AG04450 (cell line): ENCODE data around the gene OOSP4A. TPM values are rescaled to one million over a fixed set of nuclear protein-coding genes. Genes with fewer than 3 reads are reported as not detected.

Experiments
- CTCF ChIA-PET: fragments of 300-600, 350-600 bp; formaldehyde crosslinking; extraction: SDS; loops from one replicate; lab custom pipeline; 2022; ENCODE audit warnings: antibody characterized with exemption, inconsistent platforms; lab: Charles Lee
- POLR2A ChIA-PET: fragments of 350-600 bp; formaldehyde crosslinking; extraction: SDS; loops from one replicate; lab custom pipeline; 2021; ENCODE audit warnings: antibody characterized with exemption, inconsistent platforms; lab: Yijun Ruan, JAX
- DNase-seq: peaks from one replicate; pipeline ENCODE4 v3.0.0-alpha.2; 2011; ENCODE audit warnings: low read depth, low spot score
- H3K27ac ChIP-seq: one replicate; pipeline ENCODE4 v1.5.1; 2012; ENCODE audit warnings: low read depth, low read length, control low read depth
- H3K27me3 ChIP-seq: one replicate; pipeline ENCODE4 v1.6.0; 2012; ENCODE audit warnings: low read length; ENCODE audit not compliant: control insufficient read depth, insufficient read depth
- H3K4me3 ChIP-seq: 2 replicates; pipeline ENCODE4 v1.5.1; 2011; ENCODE audit warnings: mild to moderate bottlenecking, low read depth, low read length, control low read depth
- H3K9me3 ChIP-seq: 2 replicates; pipeline ENCODE4 v1.5.1; 2012; ENCODE audit warnings: low read length; ENCODE audit not compliant: control insufficient read depth, insufficient read depth
- CTCF ChIP-seq: IDR thresholded peaks from 2 replicates; pipeline ENCODE4 v1.5.1; 2011; ENCODE audit warnings: low read depth, low read length, control low read depth, inconsistent platforms
- polyA plus RNA-seq: library from polyadenylated mRNA; depleted of rRNA; stranded (reverse); fragments of >200 nt; gene quantifications from 2 replicates; pipeline ENCODE4 v1.2.3, GENCODE V29; 2011

The OOSP4A gene
- polyA plus RNA-seq, 1 experiment = not detected

- DNase-seq = no peak
- no peaks in the 10 kb centered on the region for H3K27me3 ChIP-seq
- no peak overlapping the region for H3K27ac ChIP-seq
- CTCF ChIA-PET = no interaction called here
- H3K4me3 ChIP-seq = no peak overlapping the region
- no peaks in the 10 kb centered on the region for H3K9me3 ChIP-seq
- POLR2A ChIA-PET = no interaction called here
- no peak for TF ChIP-seq CTCF
Measured at GRCh38 chr11:59960502-59961381, 3.1 kb upstream of the OOSP4A start.

GRCh38 chr11:59962107-59962482 lies 1.7 kb upstream of the OOSP4A start:
- Histone ChIP-seq H3K4me3 (no peak overlapping the region), H3K27me3 (no peaks in the 10 kb centered on the region), H3K27ac (no peak overlapping the region), H3K9me3 (no peaks in the 10 kb centered on the region)
- CTCF ChIA-PET = no interaction called here
- POLR2A ChIA-PET = no interaction called here
- TF ChIP-seq CTCF = no peak
- DNase-seq = no peak

GRCh38 chr11:59965424-59965823 lies 1.6 kb downstream of the OOSP4A start:
- CTCF ChIA-PET = no interaction called here
- no peaks in the 10 kb centered on the region for H3K27me3 ChIP-seq
- H3K4me3 ChIP-seq = no peak overlapping the region
- no peak for TF ChIP-seq CTCF
- POLR2A ChIA-PET = no interaction called here
- H3K9me3 ChIP-seq = no peaks in the 10 kb centered on the region
- no peak overlapping the region for H3K27ac ChIP-seq
- DNase-seq = no peak

- Histone ChIP-seq H3K9me3 (no peaks in the 10 kb centered on the region), H3K27ac (no peak overlapping the region), H3K27me3 (no peaks in the 10 kb centered on the region), H3K4me3 (no peak overlapping the region)
- DNase-seq = no peak
- POLR2A ChIA-PET = no interaction called here
- CTCF ChIA-PET = no interaction called here
- TF ChIP-seq CTCF = no peak
Measured at GRCh38 chr11:59966201-59966600, 2.4 kb downstream of the OOSP4A start.

- POLR2A ChIA-PET = no interaction called here
- H3K27ac ChIP-seq = no peak overlapping the region
- H3K4me3 ChIP-seq = no peak overlapping the region
- H3K27me3 ChIP-seq = no peaks in the 10 kb centered on the region
- CTCF ChIA-PET = no interaction called here
- no peak for DNase-seq
- no peak for TF ChIP-seq CTCF
- H3K9me3 ChIP-seq = no peaks in the 10 kb centered on the region; the same call in 1 of the 2 replicates
Measured at GRCh38 chr11:59967677-59968394, 4.0 kb downstream of the OOSP4A start.
